GM23248 (cell line): ENCODE results near the gene TRIM3.

Source experiments
- EZH2 ChIP-seq: fragments of 200-600 bp; sonication (generic); IDR thresholded peaks from 2 replicates; pipeline ENCODE4 v1.6.1; 2018; ENCODE audit warnings: antibody characterized with exemption, mild to moderate bottlenecking; ENCODE audit not compliant: insufficient read depth, poor library complexity, severe bottlenecking
- EZH2phosphoT487 ChIP-seq: fragments of 200-600 bp; sonication (generic); IDR thresholded peaks from 2 replicates; pipeline ENCODE4 v1.6.1; 2018; ENCODE audit warnings: antibody characterized with exemption, moderate library complexity, mild to moderate bottlenecking, low read depth; ENCODE audit not compliant: insufficient read depth

DNA sequence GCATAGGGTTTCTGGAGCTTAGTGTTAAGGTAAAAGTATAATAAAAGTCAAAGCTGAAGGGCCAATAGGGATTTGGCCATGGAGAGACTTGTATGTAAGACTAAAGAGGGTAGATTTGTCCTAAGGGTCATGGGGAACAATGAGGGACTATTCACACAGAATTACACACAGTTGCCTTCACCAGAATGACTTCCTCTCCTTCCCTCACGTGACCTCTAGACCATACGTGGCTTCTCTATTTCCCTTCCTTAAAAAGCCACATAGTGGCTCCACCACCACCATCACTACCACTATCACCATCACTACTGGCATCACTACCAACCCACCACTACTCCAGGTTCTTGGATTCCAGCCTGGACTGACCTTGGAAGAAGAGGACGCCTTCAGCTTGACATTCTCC is 35.7 kb downstream of the TRIM3 start:
- TF ChIP-seq EZH2phosphoT487 (no peak), EZH2 (no peak)
